Caco-2 (cell line): ENCODE results near the gene SOBP. TPM values are rescaled to one million over a fixed set of nuclear protein-coding genes. Genes with fewer than 3 reads are reported as not detected.

Source experiments
- BruUV-seq: library from RNA; stranded (reverse); fragments of 400-500 nt; replicated peaks from 2 replicates; lab custom pipeline; 2021; lab: Mats Ljungman, UMichigan
- CTCF ChIA-PET: fragments of 300-600 bp; sonication (Branson Sonifier 250); formaldehyde crosslinking; loops from one replicate; lab custom pipeline; 2022; ENCODE audit warnings: antibody characterized with exemption; lab: Charles Lee
- POLR2A ChIA-PET: fragments of 300-600 bp; sonication (Branson Sonifier 250); formaldehyde crosslinking; loops from one replicate; lab custom pipeline; 2022; ENCODE audit warnings: antibody characterized with exemption; lab: Charles Lee
- DNase-seq, 2 experiments: peaks; one replicate each; pipeline versions ENCODE4 v3.0.0 to v3.0.0-alpha.2; 2020 to 2022
- H3K27me3 ChIP-seq: replicated peaks from 2 replicates; pipeline ENCODE4 v1.6.0; 2011; ENCODE audit warnings: low read length; ENCODE audit not compliant: control insufficient read depth, insufficient read depth
- H3K36me3 ChIP-seq: 2 replicates; pipeline ENCODE4 v1.5.1; 2011; ENCODE audit warnings: low read length; ENCODE audit not compliant: control insufficient read depth, insufficient read depth
- H3K4me1 ChIP-seq: fragments of 250-450 bp; sonication (Bioruptor Pico); 2 replicates; pipeline ENCODE4 v1.5.1; 2020; ENCODE audit warnings: mild to moderate bottlenecking
- H3K4me3 ChIP-seq: 2 replicates; pipeline ENCODE4 v1.5.1; 2011; ENCODE audit warnings: low read depth, mild to moderate bottlenecking, control low read depth, low read length
- H3K9me3 ChIP-seq: fragments of 250-450 bp; sonication (Bioruptor Pico); 2 replicates; pipeline ENCODE4 v1.5.1; 2020; ENCODE audit warnings: mild to moderate bottlenecking, moderate library complexity
- H3K27ac Mint-ChIP-seq: one replicate; pipeline ENCODE4 v1.8.0; 2022; ENCODE audit warnings: mixed read lengths; ENCODE audit not compliant: unreplicated experiment
- H3K27me3 Mint-ChIP-seq: one replicate; pipeline ENCODE4 v1.8.0; 2022; ENCODE audit warnings: mixed read lengths; ENCODE audit not compliant: insufficient read depth, unreplicated experiment
- H3K36me3 Mint-ChIP-seq: one replicate; pipeline ENCODE4 v1.8.0; 2022; ENCODE audit warnings: mild to moderate bottlenecking, mixed read lengths; ENCODE audit not compliant: insufficient read depth, unreplicated experiment
- H3K4me1 Mint-ChIP-seq: one replicate; pipeline ENCODE4 v1.8.0; 2022; ENCODE audit warnings: low read depth, mixed read lengths; ENCODE audit not compliant: unreplicated experiment
- H3K4me3 Mint-ChIP-seq: one replicate; pipeline ENCODE4 v1.8.0; 2022; ENCODE audit warnings: mild to moderate bottlenecking, moderate library complexity, mixed read lengths; ENCODE audit not compliant: unreplicated experiment
- H3K9me3 Mint-ChIP-seq: one replicate; pipeline ENCODE4 v1.8.0; 2022; ENCODE audit warnings: mixed read lengths; ENCODE audit not compliant: unreplicated experiment
- intact Hi-C: fragments of 100-400 bp; cut with micrococcal nuclease; formaldehyde crosslinking; loops from one replicate; pipeline ENCODE4 v1.10.0; 2022; ENCODE audit not compliant: unreplicated experiment
- total RNA-seq: library from RNA; stranded (reverse); gene quantifications from 2 replicates; pipeline ENCODE4 v1.2.3, GENCODE V29; 2022
- TF ChIP-seq, protein P1 (sequence below), 2 experiments: fragments of 200-600 bp in 1 of 2; IDR thresholded peaks; 1 replicate in 1 of 2; 2 replicates in 1 of 2; pipeline versions ENCODE4 v1.5.1 to v1.8.0; 2011 to 2022; ENCODE audit warnings: antibody characterized with exemption in 1 of 2, control low read depth in 1 of 2, inconsistent platforms in 1 of 2, low read depth in 1 of 2, low read length in 1 of 2, mild to moderate bottlenecking in 1 of 2, moderate library complexity in 1 of 2; ENCODE audit not compliant: insufficient read depth in 1 of 2, severe bottlenecking in 1 of 2, unreplicated experiment in 1 of 2

SOBP gene
- total RNA-seq, 1 experiment from 2014 or later = not detected

DNA sequence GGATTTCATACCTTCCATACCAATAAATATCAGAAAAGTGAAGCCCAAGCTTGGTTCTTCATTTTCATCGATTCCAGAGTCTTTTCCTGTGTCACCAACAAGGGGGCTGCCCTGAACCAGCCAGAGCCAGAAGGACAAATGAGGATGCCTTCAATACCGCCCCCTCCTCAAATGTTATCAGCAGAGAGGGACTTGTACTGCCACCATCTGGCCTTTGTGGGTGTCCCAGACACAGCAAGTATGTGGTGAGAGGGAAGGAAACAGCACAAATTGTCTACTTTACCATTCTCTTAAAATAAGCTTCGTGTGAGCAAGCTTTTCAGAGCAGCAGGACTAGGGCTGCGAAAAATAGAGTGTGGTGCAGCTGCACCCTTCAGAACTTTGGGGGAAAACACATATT, 165.3 kb downstream of the SOBP start:
- no peak overlapping the region for H3K4me3 ChIP-seq
- intact Hi-C loops = loop anchor here (1.0 to 10.0 kb wide), 2 partner anchors 337 to 500 kb away; no protein-coding TSS in a partner anchor
- no peaks in the 10 kb centered on the region for H3K27me3 ChIP-seq
- TF ChIP-seq, protein P1, sequence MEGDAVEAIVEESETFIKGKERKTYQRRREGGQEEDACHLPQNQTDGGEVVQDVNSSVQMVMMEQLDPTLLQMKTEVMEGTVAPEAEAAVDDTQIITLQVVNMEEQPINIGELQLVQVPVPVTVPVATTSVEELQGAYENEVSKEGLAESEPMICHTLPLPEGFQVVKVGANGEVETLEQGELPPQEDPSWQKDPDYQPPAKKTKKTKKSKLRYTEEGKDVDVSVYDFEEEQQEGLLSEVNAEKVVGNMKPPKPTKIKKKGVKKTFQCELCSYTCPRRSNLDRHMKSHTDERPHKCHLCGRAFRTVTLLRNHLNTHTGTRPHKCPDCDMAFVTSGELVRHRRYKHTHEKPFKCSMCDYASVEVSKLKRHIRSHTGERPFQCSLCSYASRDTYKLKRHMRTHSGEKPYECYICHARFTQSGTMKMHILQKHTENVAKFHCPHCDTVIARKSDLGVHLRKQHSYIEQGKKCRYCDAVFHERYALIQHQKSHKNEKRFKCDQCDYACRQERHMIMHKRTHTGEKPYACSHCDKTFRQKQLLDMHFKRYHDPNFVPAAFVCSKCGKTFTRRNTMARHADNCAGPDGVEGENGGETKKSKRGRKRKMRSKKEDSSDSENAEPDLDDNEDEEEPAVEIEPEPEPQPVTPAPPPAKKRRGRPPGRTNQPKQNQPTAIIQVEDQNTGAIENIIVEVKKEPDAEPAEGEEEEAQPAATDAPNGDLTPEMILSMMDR (IDR thresholded peaks at IDR 0.05; ENCODE audit: insufficient read depth in 1 of 2, low read depth in 1 of 2, low read length in 1 of 2, severe bottlenecking in 1 of 2, unreplicated experiment in 1 of 2) = peak in 1 of 2 experiments; percentile 62
- ChIA-PET POLR2A (no interaction called here), CTCF (interaction anchor here (1.3 kb wide), 1 partner anchor 337 kb away, joined by 8 read pairs; no protein-coding TSS in a partner anchor)
- H3K9me3 ChIP-seq = no peaks in the 10 kb centered on the region
- DNase-seq = peak in 1 of 2 experiments; percentile 44
- H3K9me3 Mint-ChIP-seq = no peaks in the 10 kb centered on the region
- BruUV-seq = no TSS peak
- no peaks in the 10 kb centered on the region for H3K36me3 ChIP-seq
- H3K4me1 ChIP-seq = no peaks in the 10 kb centered on the region
- peaks cover 7% of the 10 kb centered on the region for H3K4me1 Mint-ChIP-seq
- no peak overlapping the region for H3K4me3 Mint-ChIP-seq
- no peaks in the 10 kb centered on the region for H3K36me3 Mint-ChIP-seq
- peaks cover 2% of the 10 kb centered on the region for H3K27me3 Mint-ChIP-seq
- no peak overlapping the region for H3K27ac Mint-ChIP-seq

DNA sequence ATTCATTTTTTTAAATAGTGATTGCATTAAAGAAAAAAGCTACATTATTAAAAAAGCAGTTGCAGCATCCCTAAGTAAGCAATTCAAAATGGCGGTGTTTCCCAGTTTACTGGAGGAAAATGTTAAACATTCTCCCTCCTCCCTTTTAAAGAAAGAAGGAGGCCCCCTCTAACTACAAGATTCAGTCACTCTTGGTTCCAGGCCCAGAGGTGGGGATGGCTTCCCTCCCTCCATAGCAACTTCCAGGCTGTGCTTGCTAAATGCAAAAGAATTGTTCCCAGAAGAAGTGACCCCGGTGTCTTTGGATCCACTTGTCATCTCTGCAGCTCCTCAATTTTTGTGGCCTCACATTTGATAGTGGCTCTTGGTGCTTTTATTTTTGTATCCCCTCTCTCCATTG, 165.9 kb downstream of the SOBP start:
- Histone ChIP-seq H3K36me3 (no peaks in the 10 kb centered on the region), H3K27me3 (no peaks in the 10 kb centered on the region), H3K4me1 (no peaks in the 10 kb centered on the region), H3K9me3 (no peaks in the 10 kb centered on the region), H3K4me3 (no peak overlapping the region)
- intact Hi-C loops = loop anchor here (1.0 to 10.0 kb wide), 2 partner anchors 338 to 501 kb away; no protein-coding TSS in a partner anchor
- BruUV-seq = no TSS peak
- ChIA-PET POLR2A (no interaction called here), CTCF (interaction anchor here (1.3 kb wide), 1 partner anchor 338 kb away, joined by 8 read pairs; no protein-coding TSS in a partner anchor)
- Mint-ChIP-seq H3K4me3 (no peak overlapping the region), H3K9me3 (no peaks in the 10 kb centered on the region), H3K4me1 (peaks cover 7% of the 10 kb centered on the region), H3K27me3 (peaks cover 2% of the 10 kb centered on the region), H3K27ac (no peak overlapping the region), H3K36me3 (no peaks in the 10 kb centered on the region)
- TF ChIP-seq, protein P1 (IDR thresholded peaks at IDR 0.05; ENCODE audit: insufficient read depth in 1 of 2, low read depth in 1 of 2, low read length in 1 of 2, severe bottlenecking in 1 of 2, unreplicated experiment in 1 of 2) = no peak
- no peak for DNase-seq

DNA sequence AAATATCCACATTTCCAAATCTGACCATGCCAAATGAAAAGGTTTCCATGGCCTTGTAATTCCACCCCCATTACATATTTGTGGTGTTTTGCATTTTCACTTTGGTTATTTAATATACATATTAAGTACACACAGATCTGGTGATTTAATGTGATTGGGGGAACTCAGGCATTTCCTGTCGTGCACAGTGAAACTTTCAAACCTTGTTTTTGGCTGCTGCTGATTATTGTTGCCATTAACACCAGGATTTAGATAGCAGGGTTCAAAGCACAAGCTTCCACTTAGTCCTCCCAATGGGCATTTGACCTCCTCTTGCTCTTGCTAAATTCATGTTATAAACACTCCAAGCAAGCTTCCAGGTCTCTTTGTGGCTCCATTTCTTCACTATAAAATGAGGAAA, 166.5 kb downstream of the SOBP start:
- Mint-ChIP-seq H3K27me3 (peaks cover 2% of the 10 kb centered on the region), H3K4me1 (peaks cover 7% of the 10 kb centered on the region), H3K9me3 (no peaks in the 10 kb centered on the region), H3K4me3 (no peak overlapping the region), H3K27ac (no peak overlapping the region), H3K36me3 (no peaks in the 10 kb centered on the region)
- no TSS peak for BruUV-seq
- CTCF ChIA-PET = no interaction called here
- no peak for DNase-seq
- no peaks in the 10 kb centered on the region for H3K4me1 ChIP-seq
- no peaks in the 10 kb centered on the region for H3K36me3 ChIP-seq
- no peak overlapping the region for H3K4me3 ChIP-seq
- H3K9me3 ChIP-seq = no peaks in the 10 kb centered on the region
- POLR2A ChIA-PET = no interaction called here
- intact Hi-C loops = loop anchor here (10.0 kb wide), 1 partner anchor 502 kb away; no protein-coding TSS in a partner anchor
- TF ChIP-seq, protein P1 (IDR thresholded peaks at IDR 0.05; ENCODE audit: insufficient read depth in 1 of 2, low read depth in 1 of 2, low read length in 1 of 2, severe bottlenecking in 1 of 2, unreplicated experiment in 1 of 2) = no peak
- H3K27me3 ChIP-seq = no peaks in the 10 kb centered on the region
